ENCODE results near the gene CDK5R1.

The CDK5R1 gene

GRCh38 chr17:32494621-32495358, 8.0 kb downstream of the CDK5R1 start:
- DNase-seq, result no peak

DNA sequence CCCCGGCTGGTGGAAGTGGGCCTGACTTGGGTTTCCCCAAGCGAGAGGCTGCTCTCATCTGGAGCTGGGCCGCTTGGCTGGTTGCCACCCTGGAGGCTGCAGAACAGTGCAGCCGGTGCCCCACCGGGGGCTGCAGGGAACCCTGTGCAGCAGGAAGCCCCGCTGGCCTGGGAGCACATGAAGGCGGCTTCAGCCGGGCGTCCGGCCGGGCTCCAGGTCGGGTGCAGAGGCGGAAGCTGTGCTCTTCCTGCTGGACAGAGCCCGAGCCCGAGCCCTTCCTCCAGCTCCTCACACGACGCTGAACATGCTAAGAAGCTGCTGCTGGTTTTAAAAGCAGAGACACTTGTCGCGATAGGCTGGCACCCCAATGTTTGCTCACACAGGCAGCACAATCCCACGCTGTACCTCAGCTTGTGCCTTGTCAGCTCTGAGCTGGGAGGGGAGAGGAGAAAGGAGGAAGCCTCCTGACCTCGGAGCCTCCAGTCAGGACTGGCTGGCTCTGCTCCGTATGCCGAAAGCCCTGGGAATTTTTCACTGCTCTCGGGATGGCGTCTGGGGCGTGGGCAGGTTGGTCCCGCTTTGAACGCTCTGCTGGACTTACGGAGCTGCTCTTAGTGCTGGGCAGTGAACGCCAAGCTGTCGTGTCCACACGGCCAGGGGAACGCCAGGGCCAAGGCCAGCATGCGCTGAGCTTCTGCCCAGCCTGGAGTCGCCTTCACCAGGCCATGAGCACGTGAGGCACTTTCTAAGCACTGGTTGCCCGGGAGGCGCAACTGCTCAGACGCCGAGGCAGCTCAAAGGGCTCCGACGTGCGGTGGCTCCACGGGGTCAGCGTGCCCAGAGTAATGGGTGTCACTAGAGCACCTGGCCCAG, 8.8 kb downstream of the CDK5R1 start:
- DNase-seq, result peak; percentile 71

GRCh38 chr17:32496395-32497073, 9.7 kb downstream of the CDK5R1 start:
- DNase-seq, result no peak

DNA sequence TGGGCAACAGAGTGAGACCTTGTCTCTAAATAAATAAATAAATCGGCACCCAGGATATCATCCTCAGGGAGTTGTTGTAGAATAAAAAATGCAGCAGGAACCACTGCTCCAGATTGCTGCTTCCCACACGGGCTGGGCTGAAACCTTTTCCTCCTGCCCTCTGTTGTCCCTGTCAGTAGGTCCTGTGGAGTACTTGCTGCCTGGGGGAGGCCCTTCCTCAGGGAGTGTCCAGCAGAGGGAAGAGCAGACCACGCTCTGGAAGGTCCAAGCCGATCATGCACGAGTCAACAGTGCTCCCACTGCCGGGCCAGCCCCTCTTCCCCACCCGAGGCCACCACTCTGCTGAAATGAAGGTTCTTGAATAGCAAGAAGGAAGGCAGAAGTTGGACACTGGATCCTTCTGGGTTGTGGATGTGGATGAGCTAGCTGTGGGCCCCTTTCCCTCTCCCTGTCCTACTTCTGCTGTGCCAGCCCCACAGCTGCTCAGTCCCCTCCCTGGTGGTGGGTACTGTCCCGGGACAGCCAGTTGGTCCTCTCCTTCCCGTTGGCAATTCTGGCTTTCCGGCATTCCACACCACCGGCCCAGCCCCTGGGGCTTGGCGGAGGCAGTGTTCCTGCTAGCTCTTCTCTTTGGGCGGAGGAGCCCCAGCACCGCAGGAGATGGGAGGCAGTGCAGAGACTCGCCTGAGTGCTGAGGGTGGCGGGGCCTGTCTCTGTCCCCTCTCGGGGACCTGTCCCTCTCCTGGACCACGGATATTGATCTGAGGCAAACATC, 10.8 kb downstream of the CDK5R1 start:
- DNase-seq, result no peak

GRCh38 chr17:32498391-32498790, 11.6 kb downstream of the CDK5R1 start:
- DNase-seq, result no peak

DNA sequence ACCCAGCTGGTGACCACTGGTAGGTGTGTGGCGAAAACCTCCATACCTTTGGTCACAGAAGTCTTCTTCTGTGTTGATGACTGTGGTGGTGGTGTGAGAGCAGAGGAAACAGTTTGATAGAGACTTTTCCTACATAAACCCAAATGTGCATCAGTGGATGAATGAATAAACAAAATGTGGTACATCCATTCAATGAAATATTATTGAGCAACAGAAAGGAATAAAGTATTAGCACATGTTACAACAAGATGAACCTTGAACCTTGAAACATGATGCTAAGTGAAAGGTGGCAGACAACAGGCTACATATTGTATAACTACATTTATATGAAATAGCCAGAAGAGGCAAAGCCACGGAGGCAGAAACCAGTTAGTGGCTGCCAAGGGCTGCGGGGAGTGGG, 15.2 kb downstream of the CDK5R1 start:
- DNase-seq, result no peak

GRCh38 chr17:32502710-32503109, 15.9 kb downstream of the CDK5R1 start:
- DNase-seq, result no peak

DNA sequence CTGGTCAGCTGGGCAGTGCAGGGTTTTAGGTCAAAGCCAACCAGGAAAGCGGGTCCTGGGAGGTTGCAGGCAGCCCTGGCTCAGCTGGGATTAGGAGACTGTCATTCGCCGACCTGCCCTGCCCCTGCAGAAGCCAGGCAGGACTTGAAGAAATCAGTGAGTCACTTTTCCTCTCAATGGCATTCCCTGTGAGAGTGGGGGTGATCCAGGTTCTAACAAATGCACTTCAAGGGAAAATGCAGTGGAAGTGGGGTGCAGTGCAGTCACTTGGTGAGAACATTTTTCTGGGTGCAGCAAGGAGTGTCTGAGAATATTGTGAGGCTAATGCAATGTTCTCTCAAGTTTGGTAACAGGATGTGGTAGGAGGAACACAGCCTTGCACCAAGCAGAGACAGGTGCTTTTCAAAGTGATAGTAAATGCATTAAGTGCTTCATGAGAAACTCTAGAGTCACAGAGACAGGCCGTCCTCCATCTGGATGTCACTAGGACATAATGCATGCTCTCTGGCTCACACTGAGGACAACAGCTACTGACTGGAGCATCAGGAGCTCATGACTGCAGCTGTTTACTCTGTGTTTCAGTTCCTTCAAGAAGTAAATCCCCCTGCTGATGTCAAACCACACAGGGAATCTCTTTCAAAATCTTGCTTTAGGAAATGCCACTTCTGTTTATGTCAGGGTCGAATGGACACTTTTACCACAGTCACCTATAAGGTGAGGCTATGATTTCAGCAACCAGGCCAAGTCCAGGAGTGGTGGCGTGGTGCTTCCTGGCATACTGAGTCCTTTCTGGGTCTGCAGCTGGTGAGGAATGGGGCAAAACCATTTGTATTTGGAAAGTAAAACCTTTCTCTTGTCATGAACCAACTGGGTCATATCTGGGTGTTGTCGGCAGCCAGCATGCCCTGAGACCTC, 16.7 kb downstream of the CDK5R1 start:
- no peak for DNase-seq

DNA sequence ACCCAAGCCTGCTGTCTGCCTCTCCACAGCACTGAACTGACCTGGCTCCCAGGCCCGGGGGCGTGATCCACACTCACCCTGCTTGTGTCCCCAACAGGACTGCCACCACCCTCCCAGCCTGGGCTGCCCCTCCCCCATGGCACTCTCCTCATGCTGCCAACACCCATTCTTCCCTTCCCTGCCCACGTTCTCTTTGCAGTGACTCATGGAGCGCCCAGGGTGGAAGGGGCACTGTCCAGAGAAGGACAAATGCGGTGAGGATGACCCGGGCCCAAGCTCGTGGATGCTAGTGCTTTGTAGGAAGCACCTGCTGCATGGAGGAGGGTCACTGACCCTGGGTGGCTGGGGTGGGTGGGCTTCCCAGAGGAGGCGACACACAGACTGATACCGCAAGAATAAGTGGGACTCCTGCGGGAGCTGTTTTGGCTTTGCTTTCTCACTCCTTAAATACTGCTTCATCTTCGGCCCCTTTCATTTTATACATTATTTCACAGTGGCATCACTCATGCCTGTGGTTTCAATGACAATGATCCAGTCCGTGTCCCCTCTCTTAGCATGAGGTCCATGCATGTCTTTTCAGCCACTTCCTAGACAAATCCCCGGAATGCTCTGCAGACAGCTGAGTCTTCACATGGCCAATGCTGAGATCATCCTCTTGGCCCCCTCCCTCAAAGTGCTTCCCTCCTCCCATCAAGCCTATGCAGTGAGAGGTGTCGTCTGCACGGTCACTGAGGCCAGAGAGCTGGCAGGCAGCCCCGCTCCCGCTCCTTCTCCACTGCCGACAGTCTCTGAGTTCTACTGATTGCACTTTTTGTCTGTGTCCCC, 17.6 kb downstream of the CDK5R1 start:
- no peak for DNase-seq

DNA sequence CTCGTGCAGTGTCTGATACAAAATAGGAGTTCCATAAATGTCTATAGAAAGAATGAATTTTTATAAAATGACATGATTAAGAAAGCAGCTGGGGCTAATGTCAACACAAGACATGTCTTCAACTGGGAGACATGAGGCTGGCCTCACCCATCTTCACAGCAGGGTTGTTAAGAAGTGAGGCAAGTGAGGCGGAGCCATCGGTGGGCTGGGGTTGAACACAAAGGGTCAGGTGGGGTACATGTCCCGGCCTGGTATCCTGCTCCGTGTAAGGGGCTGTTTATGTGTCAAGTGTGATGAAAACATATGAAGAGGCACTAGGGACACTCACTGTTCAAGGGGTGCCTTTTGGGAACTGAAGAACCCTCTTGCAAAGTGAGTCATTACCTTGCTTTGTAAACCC, 22.1 kb downstream of the CDK5R1 start:
- no peak for DNase-seq

DNA sequence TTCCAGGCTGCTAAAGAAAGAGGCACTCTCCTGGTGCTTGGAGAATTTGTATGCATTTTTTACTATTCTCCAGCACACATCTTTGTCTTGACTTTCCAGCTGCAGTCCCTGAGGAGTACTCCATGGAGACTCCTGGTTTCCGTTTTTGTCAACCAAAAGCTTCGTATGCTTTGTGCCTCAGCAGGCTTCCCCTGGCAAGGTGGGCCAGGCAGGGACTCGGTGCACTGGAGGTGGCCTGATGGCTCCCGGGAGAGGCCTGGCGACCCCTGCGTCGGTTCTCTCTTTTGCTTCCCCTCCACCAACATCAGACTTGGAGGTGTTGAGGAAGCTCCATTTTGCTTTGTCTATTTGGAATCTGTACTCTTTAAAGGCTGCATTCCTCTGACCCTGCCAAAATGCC, 23.7 kb downstream of the CDK5R1 start:
- DNase-seq, result no peak

DNA sequence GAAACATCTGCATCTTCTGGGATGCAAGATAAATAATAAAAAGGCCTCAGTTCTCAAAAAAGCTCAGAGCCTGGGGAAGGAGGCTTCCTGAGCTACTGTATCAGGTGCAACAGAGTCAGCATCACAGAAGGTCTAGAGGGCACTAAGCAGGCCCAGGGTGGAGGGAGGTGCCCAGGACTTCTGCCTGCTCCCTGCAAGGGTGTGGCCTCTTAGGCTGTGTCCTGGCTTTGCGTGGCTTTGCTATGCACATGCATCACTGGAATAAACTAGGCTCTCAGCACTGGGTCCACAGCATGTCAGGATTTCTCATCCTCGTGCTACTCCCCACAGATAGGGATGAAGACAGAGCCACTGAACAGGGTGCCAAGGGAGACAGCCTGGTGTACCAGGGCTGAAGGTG, 25.5 kb downstream of the CDK5R1 start:
- DNase-seq, result no peak

- no peak for DNase-seq
Measured at GRCh38 chr17:32513579-32513978, 26.8 kb downstream of the CDK5R1 start.

DNA sequence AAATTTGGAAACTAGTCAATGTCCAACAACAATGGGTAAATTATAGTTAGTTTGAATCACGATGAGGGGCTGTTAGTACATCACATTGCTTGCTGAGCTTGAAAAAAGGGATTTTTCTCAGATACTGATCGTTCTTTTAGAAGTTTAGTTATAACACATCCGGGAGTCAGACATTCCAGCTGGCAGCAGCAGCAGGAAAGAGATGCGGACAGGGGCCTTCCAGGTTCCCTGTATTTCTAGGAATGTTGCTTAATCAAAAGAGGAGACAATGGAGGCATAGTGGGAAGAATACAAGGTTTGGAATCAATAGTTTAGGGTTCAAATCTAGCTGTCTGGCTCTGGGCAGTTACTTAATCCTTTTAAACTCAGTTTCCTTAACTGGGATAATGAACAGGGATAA, 27.8 kb downstream of the CDK5R1 start:
- DNase-seq, result no peak

DNA sequence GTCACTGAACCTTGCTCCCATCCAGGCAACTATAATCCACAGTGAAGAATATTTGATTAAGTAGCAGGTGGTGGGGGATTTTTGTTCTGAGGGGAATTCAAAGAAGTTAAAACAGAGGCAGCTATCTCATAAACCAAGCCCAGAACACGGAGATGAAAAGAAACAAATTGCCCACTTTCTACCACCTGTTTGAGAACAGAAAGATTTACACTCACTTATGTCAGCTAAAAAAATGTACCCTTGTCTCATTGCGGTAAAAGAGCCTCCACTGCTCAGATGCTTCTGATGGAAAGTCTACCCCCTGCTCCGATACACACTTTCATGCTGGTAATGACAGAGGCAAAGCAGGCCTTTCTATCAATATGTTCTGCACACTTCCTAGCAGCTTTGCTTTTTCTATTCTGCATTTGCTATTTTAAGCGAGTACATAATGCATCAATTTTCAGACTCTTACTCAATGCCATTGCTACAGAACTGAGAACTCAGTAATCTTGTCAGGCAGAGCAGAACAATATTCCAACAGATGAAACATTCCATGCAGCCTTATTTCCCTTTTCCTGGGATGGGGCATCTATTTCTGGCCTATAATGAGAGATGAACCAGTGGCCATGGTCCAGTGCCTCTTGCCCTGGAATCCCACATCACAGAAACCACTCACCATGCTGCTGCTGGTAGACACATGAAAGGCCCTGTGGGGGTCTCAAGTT, 29.0 kb downstream of the CDK5R1 start:
- DNase-seq, result no peak

GRCh38 chr17:32516450-32516849, 29.7 kb downstream of the CDK5R1 start:
- no peak for DNase-seq

- DNase-seq, result no peak
Measured at GRCh38 chr17:32516940-32517701, 30.3 kb downstream of the CDK5R1 start.

DNA sequence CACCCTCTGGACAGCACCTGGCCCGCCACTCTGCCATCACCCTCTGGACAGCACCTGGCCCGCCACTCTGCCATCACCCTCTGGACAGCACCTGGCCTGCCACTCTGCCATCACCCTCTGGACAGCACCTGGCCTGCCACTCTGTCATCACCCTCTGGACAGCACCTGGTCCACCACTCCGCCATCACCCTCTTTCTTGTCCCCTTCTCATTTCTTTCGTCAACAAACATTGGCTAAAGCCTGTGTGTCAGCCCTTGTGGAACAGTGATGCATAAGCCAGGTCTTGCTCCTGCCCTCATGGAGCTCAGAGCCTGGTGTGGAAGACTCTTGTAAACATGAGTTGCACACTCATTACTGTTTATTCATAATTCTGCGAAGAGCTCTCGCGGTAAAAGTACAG, 31.2 kb downstream of the CDK5R1 start:
- DNase-seq, result no peak

GRCh38 chr17:32518646-32519227, 31.9 kb downstream of the CDK5R1 start:
- DNase-seq, result no peak
